ENCODE measurements around the gene TPCN2. TPM values are rescaled to one million over a fixed set of nuclear protein-coding genes. Genes with fewer than 3 reads are reported as not detected.

TPCN2 gene
- total RNA-seq, 4 donors from 2014 or later: 5.6 to 54.6 (median 17.7) TPM

DNA sequence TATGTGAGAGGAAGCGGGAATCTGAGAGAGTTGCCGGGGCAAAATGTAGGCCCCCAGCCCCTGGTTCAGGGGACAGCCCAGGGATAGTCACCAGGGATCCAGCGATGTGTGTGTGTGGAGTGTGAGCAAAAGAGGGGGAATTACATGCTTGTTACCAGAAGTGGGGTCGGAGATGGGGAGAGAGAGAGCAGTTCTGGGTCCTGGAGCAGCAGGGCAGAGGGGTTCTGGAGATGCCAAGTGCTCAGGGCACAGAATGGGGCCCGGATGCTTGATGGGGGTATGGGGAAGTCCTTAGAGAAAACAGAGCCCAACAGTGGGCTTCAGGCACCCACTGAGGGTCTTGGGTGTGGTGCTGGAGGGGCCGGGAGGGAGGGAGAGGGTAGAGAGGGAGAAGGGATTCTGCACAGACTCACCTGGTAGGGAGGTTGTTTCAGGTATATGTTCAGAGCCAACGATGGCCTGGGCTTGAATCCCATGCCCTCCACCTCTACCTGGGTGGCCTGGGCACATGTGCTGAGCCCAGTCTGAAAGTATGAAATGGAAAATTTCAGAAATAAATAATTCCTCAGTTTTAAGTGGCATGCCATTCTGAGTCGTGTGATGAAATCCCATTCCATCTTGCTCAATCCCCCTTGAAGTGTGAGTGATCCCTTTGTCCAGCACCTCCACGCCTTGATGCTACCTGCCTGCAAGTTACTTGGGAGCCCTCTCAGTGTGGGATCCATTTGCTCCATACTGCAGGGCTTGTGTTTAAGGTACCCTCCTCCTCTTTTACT is 119.4 kb downstream of the TPCN2 start:
- Histone ChIP-seq H3K27me3 (no peaks in the 10 kb centered on the region), H3K4me1 (no peaks in the 10 kb centered on the region), H3K27ac (no peak overlapping the region), H3K36me3 (no peaks in the 10 kb centered on the region), H3K9me3 (no peaks in the 10 kb centered on the region), H3K4me3 (no peak overlapping the region)
- no peak for DNase-seq
- intact Hi-C loops (cut with DNase I; ENCODE audit: low total_unique reads): no loop called here
- TF ChIP-seq POLR2A (IDR thresholded peaks at IDR 0.05) (no peak), CTCF (IDR thresholded peaks at IDR 0.05) (no peak)

GRCh38 chr11:69169479-69169878 is 120.7 kb downstream of the TPCN2 start:
- intact Hi-C loops (cut with DNase I; ENCODE audit: low total_unique reads): no loop called here
- H3K27ac ChIP-seq: no peak overlapping the region
- DNase-seq: no peak
- no peaks in the 10 kb centered on the region for H3K9me3 ChIP-seq
- TF ChIP-seq CTCF (IDR thresholded peaks at IDR 0.05) (no peak), POLR2A (IDR thresholded peaks at IDR 0.05) (no peak)
- H3K27me3 ChIP-seq: no peaks in the 10 kb centered on the region
- H3K4me3 ChIP-seq: no peak overlapping the region
- H3K36me3 ChIP-seq: no peaks in the 10 kb centered on the region
- no peaks in the 10 kb centered on the region for H3K4me1 ChIP-seq

- H3K9me3 ChIP-seq: no peaks in the 10 kb centered on the region
- DNase-seq: no peak
- intact Hi-C loops (cut with DNase I; ENCODE audit: low total_unique reads): no loop called here
- TF ChIP-seq POLR2A (IDR thresholded peaks at IDR 0.05) (no peak), CTCF (IDR thresholded peaks at IDR 0.05) (no peak)
- H3K4me1 ChIP-seq: no peaks in the 10 kb centered on the region
- H3K27me3 ChIP-seq: no peaks in the 10 kb centered on the region
- H3K27ac ChIP-seq: no peak overlapping the region
- H3K36me3 ChIP-seq: no peaks in the 10 kb centered on the region
- H3K4me3 ChIP-seq: no peak overlapping the region
Observed at GRCh38 chr11:69170704-69171103, 122.0 kb downstream of the TPCN2 start.

DNA sequence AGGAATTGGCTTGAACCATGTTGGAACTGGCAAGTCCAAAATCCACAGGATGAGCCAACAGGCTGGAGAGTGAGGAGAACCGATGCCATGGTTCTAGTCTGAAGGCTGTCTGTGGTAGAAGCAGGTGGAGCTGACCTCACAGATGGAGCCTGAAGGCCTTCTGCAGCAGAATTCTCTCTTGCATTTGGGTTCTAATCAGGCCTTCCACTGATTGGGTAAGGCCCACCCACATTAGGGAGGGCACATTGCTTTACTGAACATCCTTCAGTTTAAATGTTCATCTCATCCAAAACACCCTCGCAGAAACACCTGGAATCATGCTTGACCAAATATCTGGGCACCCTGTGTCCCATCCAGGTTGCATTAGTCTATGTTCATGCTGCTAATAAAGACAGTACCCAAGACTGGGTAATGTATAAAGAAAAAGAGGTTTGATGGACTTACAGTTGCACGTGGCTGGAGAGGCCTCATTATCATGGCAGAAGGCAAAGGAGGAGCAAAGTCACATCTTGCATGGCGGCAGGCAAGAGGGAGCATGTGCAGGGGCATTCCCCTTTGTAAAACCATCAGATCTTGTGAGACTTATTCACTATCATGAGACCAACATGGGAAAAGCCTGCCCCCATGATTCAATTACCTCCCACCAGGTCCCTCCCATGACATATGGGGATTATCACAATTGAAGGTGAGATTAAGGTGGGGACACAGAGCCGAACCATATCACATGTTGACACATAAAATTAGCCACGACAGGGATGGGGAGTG is 122.9 kb downstream of the TPCN2 start:
- no peak for DNase-seq
- Histone ChIP-seq H3K4me3 (no peak overlapping the region), H3K9me3 (no peaks in the 10 kb centered on the region), H3K36me3 (no peaks in the 10 kb centered on the region), H3K27ac (no peak overlapping the region), H3K4me1 (no peaks in the 10 kb centered on the region), H3K27me3 (no peaks in the 10 kb centered on the region)
- no peak for TF ChIP-seq POLR2A (IDR thresholded peaks at IDR 0.05)
- no peak for TF ChIP-seq CTCF (IDR thresholded peaks at IDR 0.05)
- intact Hi-C loops (cut with DNase I; ENCODE audit: low total_unique reads): no loop called here

- no peaks in the 10 kb centered on the region for H3K36me3 ChIP-seq
- no peak for DNase-seq
- H3K4me3 ChIP-seq: no peak overlapping the region
- H3K27me3 ChIP-seq: no peaks in the 10 kb centered on the region
- TF ChIP-seq POLR2A (IDR thresholded peaks at IDR 0.05): no peak
- TF ChIP-seq CTCF (IDR thresholded peaks at IDR 0.05): no peak
- no peaks in the 10 kb centered on the region for H3K4me1 ChIP-seq
- intact Hi-C loops (cut with DNase I; ENCODE audit: low total_unique reads): no loop called here
- no peak overlapping the region for H3K27ac ChIP-seq
- H3K9me3 ChIP-seq: no peaks in the 10 kb centered on the region
Observed at GRCh38 chr11:69172674-69173073, 123.9 kb downstream of the TPCN2 start.
